Ovary (tissue), 9 donors: ENCODE measurements around the gene AIG1. TPM values are rescaled to one million over a fixed set of nuclear protein-coding genes. Genes with fewer than 3 reads are reported as not detected.

ENCODE experiments used
- DNase-seq, 5 donors: peaks; one replicate each; pipeline ENCODE4 v3.0.0-alpha.2; 2019 to 2020
- H3K27ac ChIP-seq, 2 donors: fragments of 200-600 bp; one replicate each; pipeline versions ENCODE4 v1.5.1 to v1.8.0; 2019 to 2022
- H3K27me3 ChIP-seq: fragments of 200-600 bp; one replicate; pipeline ENCODE4 v1.8.0; 2022
- H3K36me3 ChIP-seq: fragments of 200-600 bp; sonication (generic); one replicate; pipeline ENCODE4 v1.5.1; 2019
- H3K4me1 ChIP-seq: one replicate; pipeline ENCODE4 v1.8.1; 2013; ENCODE audit warnings: mild to moderate bottlenecking, moderate library complexity; ENCODE audit not compliant: insufficient read depth
- H3K4me3 ChIP-seq: fragments of 200-600 bp; sonication (generic); one replicate; pipeline ENCODE4 v1.5.1; 2017
- H3K9me3 ChIP-seq, 2 donors: fragments of 200-600 bp in 1 of 2; sonication (generic) in 1 of 2; one replicate each; pipeline versions ENCODE4 v1.5.1 to v1.8.1; 2013 to 2019; ENCODE audit warnings: mild to moderate bottlenecking in 1 of 2, moderate library complexity in 1 of 2
- EP300 ChIP-seq: sonication (generic); formaldehyde crosslinking; IDR thresholded peaks from one replicate; pipeline ENCODE4 v1.6.1; 2017; ENCODE audit warnings: antibody characterized with exemption
- POLR2A ChIP-seq: fragments of 450-650 bp; IDR thresholded peaks from one replicate; pipeline ENCODE4 v1.6.1; 2017; ENCODE audit warnings: antibody characterized with exemption, mild to moderate bottlenecking, moderate library complexity
- WGBS, 3 donors: extraction: QIAGEN DNeasy Blood & Tissue Kit in 1 of 3; methylation state at CpG; one replicate each; pipeline versions ENCODE4 v1.1.5 to v1.1.7; 2013 to 2017; 5-methylcytosine and 5-hydroxymethylcytosine counted together
- intact Hi-C, 4 donors: fragments of 100-400 bp; cut with DNase I; formaldehyde crosslinking; loops; one replicate each; pipeline versions ENCODE4 v1.11.0 to v1.15.1; 2022 to 2023
- polyA plus RNA-seq, 2 donors: library from polyadenylated mRNA; stranded (reverse); fragments of 200-250 nt in 1 of 2; fragments of 350-450 nt in 1 of 2; fragmentation: Illumina TruSeq in 1 of 2; extraction: RNeasy Lipid Tissue Mini Kit (QIAGEN cat#74804) in 1 of 2; gene quantifications; one replicate each; pipeline ENCODE4 v1.2.3, GENCODE V29; 2013 to 2014
- total RNA-seq, 7 donors: library from RNA; depleted of rRNA in 2 of 7; stranded (reverse); fragments of >200 nt in 2 of 7; fragmentation: NEBNext Ultra II Directional in 3 of 7; extraction: Animal tissue kit (Norgen Biotek cat#: 25700) in 3 of 7; gene quantifications; one replicate each; pipeline versions ENCODE4 v1.1.0 to v1.2.4, GENCODE V29; 2016 to 2023
- TF ChIP-seq, protein P1 (sequence below), 3 donors: fragments of 450-650 bp in 2 of 3; fragments of 200-600 bp in 1 of 3; IDR thresholded peaks; one replicate each; pipeline versions ENCODE4 v1.5.1 to v1.8.0; 2016 to 2022; ENCODE audit warnings: antibody characterized with exemption in 3 of 3, mild to moderate bottlenecking in 1 of 3
- donor health status: DM: no; HTN: no; CAD: no; lungs with moderate emphysema.
- donor health status: DM: no; HTN: no; CAD: no.
- donor health status: Bipolar disorder and iron deficiency.
- donor health status: DM: yes; HTN: yes; CAD: no.
- donor health status: DM: no; HTN: no; CAD: no.
- donor health status: DM: yes; HTN: yes; CAD: no.

AIG1 gene
- total and polyA plus RNA-seq, 9 donors = 27.8 to 91.0 (median 37.3) TPM

GRCh38 chr6:143196525-143197225 lies 136.0 kb downstream of the AIG1 start:
- WGBS, 3 donors = 57 to 63% (median 59%) methylated on average over 5 of the region's 5 CpGs
- TF ChIP-seq POLR2A = no peak
- TF ChIP-seq, protein P1, sequence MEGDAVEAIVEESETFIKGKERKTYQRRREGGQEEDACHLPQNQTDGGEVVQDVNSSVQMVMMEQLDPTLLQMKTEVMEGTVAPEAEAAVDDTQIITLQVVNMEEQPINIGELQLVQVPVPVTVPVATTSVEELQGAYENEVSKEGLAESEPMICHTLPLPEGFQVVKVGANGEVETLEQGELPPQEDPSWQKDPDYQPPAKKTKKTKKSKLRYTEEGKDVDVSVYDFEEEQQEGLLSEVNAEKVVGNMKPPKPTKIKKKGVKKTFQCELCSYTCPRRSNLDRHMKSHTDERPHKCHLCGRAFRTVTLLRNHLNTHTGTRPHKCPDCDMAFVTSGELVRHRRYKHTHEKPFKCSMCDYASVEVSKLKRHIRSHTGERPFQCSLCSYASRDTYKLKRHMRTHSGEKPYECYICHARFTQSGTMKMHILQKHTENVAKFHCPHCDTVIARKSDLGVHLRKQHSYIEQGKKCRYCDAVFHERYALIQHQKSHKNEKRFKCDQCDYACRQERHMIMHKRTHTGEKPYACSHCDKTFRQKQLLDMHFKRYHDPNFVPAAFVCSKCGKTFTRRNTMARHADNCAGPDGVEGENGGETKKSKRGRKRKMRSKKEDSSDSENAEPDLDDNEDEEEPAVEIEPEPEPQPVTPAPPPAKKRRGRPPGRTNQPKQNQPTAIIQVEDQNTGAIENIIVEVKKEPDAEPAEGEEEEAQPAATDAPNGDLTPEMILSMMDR (IDR thresholded peaks at IDR 0.05) = no peak
- TF ChIP-seq EP300 = no peak
- Histone ChIP-seq H3K27me3 (no peaks in the 10 kb centered on the region), H3K4me3 (no peak overlapping the region), H3K36me3 (no peaks in the 10 kb centered on the region), H3K4me1 (peaks cover 2% of the 10 kb centered on the region), H3K27ac (no peak overlapping the region), H3K9me3 (no peaks in the 10 kb centered on the region)
- intact Hi-C loops = no loop called here
- DNase-seq = no peak

GRCh38 chr6:143197377-143197776 lies 136.7 kb downstream of the AIG1 start:
- Histone ChIP-seq H3K27me3 (no peaks in the 10 kb centered on the region), H3K4me1 (peaks cover 2% of the 10 kb centered on the region), H3K4me3 (no peak overlapping the region), H3K9me3 (no peaks in the 10 kb centered on the region), H3K27ac (no peak overlapping the region), H3K36me3 (no peaks in the 10 kb centered on the region)
- no peak for DNase-seq
- intact Hi-C loops = no loop called here
- TF ChIP-seq POLR2A (no peak), EP300 (no peak)
- TF ChIP-seq, protein P1 (IDR thresholded peaks at IDR 0.05) = no peak

GRCh38 chr6:143198312-143198711 lies 137.6 kb downstream of the AIG1 start:
- peaks cover 2% of the 10 kb centered on the region for H3K4me1 ChIP-seq
- no peaks in the 10 kb centered on the region for H3K9me3 ChIP-seq
- intact Hi-C loops = no loop called here
- no peak for DNase-seq
- H3K27ac ChIP-seq = no peak overlapping the region
- no peaks in the 10 kb centered on the region for H3K36me3 ChIP-seq
- no peak overlapping the region for H3K4me3 ChIP-seq
- TF ChIP-seq, protein P1 (IDR thresholded peaks at IDR 0.05) = no peak
- TF ChIP-seq POLR2A = no peak
- TF ChIP-seq EP300 = no peak
- no peaks in the 10 kb centered on the region for H3K27me3 ChIP-seq
- 35 to 47% (median 42%) methylated on average over 5 of the region's 5 CpGs for WGBS, 3 donors

- no peak overlapping the region for H3K4me3 ChIP-seq
- 29 to 52% (median 45%) methylated on average over 1 of the region's 1 CpG for WGBS, 3 donors
- no peaks in the 10 kb centered on the region for H3K9me3 ChIP-seq
- H3K27me3 ChIP-seq = no peaks in the 10 kb centered on the region
- intact Hi-C loops = no loop called here
- no peaks in the 10 kb centered on the region for H3K36me3 ChIP-seq
- no peak for DNase-seq
- H3K4me1 ChIP-seq = peaks cover 2% of the 10 kb centered on the region
- TF ChIP-seq, protein P1 (IDR thresholded peaks at IDR 0.05) = no peak
- TF ChIP-seq EP300 = no peak
- no peak for TF ChIP-seq POLR2A
- no peak overlapping the region for H3K27ac ChIP-seq
Observed at GRCh38 chr6:143199291-143199690, 138.6 kb downstream of the AIG1 start.
